Lower leg skin (tissue), 4 donors: ENCODE measurements around the gene PDK2. TPM values are rescaled to one million over a fixed set of nuclear protein-coding genes. Genes with fewer than 3 reads are reported as not detected.

Source experiments
- DNase-seq, 2 donors: peaks; one replicate each; pipeline ENCODE4 v3.0.0-alpha.2; 2019; ENCODE audit warnings: low spot score in 2 of 2
- H3K4me3 ChIP-seq: fragments of 200-600 bp; sonication (generic); 2 replicates; pipeline ENCODE4 v1.5.1; 2017; ENCODE audit warnings: mild to moderate bottlenecking, low read depth; ENCODE audit not compliant: poor library complexity, severe bottlenecking
- CTCF ChIP-seq, 3 donors: fragments of 450-650 bp; IDR thresholded peaks; one replicate each; pipeline ENCODE4 v1.5.1; 2016; ENCODE audit warnings: antibody characterized with exemption in 3 of 3, mild to moderate bottlenecking in 3 of 3, moderate library complexity in 2 of 3
- POLR2A ChIP-seq, 2 donors: fragments of 450-650 bp; IDR thresholded peaks; one replicate each; pipeline ENCODE4 v1.6.1; 2016 to 2017; ENCODE audit warnings: antibody characterized with exemption in 2 of 2, mild to moderate bottlenecking in 1 of 2, moderate library complexity in 1 of 2
- WGBS, 2 donors: methylation state at CpG; one replicate each; pipeline ENCODE4 v1.1.5; 2018; 5-methylcytosine and 5-hydroxymethylcytosine counted together
- intact Hi-C: fragments of 100-400 bp; cut with DNase I; formaldehyde crosslinking; loops from one replicate; pipeline ENCODE4 v1.15.0; 2023; ENCODE audit warnings: low total_unique reads
- total RNA-seq, 4 donors: library from RNA; depleted of rRNA; stranded (reverse); fragments of >200 nt; gene quantifications; one replicate each; pipeline ENCODE4 v1.1.0, GENCODE V29; 2016

PDK2 gene
- total RNA-seq, 4 donors from 2014 or later: 35.6 to 86.6 (median 57.0) TPM

GRCh38 chr17:50141026-50141744 lies 46.0 kb downstream of the PDK2 start:
- H3K4me3 ChIP-seq: no peak overlapping the region
- TF ChIP-seq POLR2A (IDR thresholded peaks at IDR 0.05): no peak
- TF ChIP-seq CTCF (IDR thresholded peaks at IDR 0.05): no peak
- WGBS, 2 donors: 94% methylated on average over 16 of the region's 16 CpGs
- DNase-seq: no peak
- intact Hi-C loops: no loop called here

- TF ChIP-seq POLR2A (IDR thresholded peaks at IDR 0.05): no peak
- 71 to 82% methylated on average over 8 of the region's 8 CpGs for WGBS, 2 donors
- H3K4me3 ChIP-seq: no peak overlapping the region
- intact Hi-C loops: no loop called here
- no peak for DNase-seq
Observed at GRCh38 chr17:50141745-50142110, 46.6 kb downstream of the PDK2 start.

- no peak for DNase-seq
- TF ChIP-seq POLR2A (IDR thresholded peaks at IDR 0.05) (no peak), CTCF (IDR thresholded peaks at IDR 0.05) (no peak)
Observed at GRCh38 chr17:50143461-50144176, 48.5 kb downstream of the PDK2 start.

GRCh38 chr17:50144355-50144754 lies 49.2 kb downstream of the PDK2 start:
- intact Hi-C loops: no loop called here

More at GRCh38 chr17:50143461-50144176, 48.5 kb downstream of the PDK2 start:
- intact Hi-C loops: no loop called here
- WGBS, 2 donors: 91 to 93% methylated on average over 20 of the region's 20 CpGs
- no peak overlapping the region for H3K4me3 ChIP-seq

GRCh38 chr17:50144845-50145531 lies 49.8 kb downstream of the PDK2 start:
- 42 to 44% methylated on average over 16 of the region's 16 CpGs for WGBS, 2 donors
- DNase-seq: no peak
- H3K4me3 ChIP-seq: no peak overlapping the region
- intact Hi-C loops: no loop called here
- TF ChIP-seq POLR2A (IDR thresholded peaks at IDR 0.05): no peak
- TF ChIP-seq CTCF (IDR thresholded peaks at IDR 0.05): no peak

More at GRCh38 chr17:50144355-50144754, 49.2 kb downstream of the PDK2 start:
- TF ChIP-seq POLR2A (IDR thresholded peaks at IDR 0.05) (no peak), CTCF (IDR thresholded peaks at IDR 0.05) (no peak)
- no peak for DNase-seq
- no peak overlapping the region for H3K4me3 ChIP-seq
- 74 to 83% methylated on average over 6 of the region's 6 CpGs for WGBS, 2 donors
